ENCODE results near the gene DNAI2. TPM values are rescaled to one million over a fixed set of nuclear protein-coding genes. Genes with fewer than 3 reads are reported as not detected.
A peak's percentile ranks its signal among the peaks of the same experiment; 100 is the strongest.

The DNAI2 gene
- total RNA-seq, 4 donors from 2014 or later, result 0.13 TPM; not detected in 3

- no peak for TF ChIP-seq CTCF (IDR thresholded peaks at IDR 0.05)
- TF ChIP-seq POLR2A (IDR thresholded peaks at IDR 0.05), result no peak
- Histone ChIP-seq H3K27me3 (no peaks in the 10 kb centered on the region), H3K9me3 (no peaks in the 10 kb centered on the region), H3K4me1 (peaks cover 69 to 85% of the 10 kb centered on the region in 2 donors), H3K4me3 (replicated peaks in 1 of 3) (no peak overlapping the region), H3K36me3 (no peaks in the 10 kb centered on the region), H3K27ac (peak overlapping the region in 2 of 3 donors; percentile 36 to 69)
- DNase-seq, result peak in 1 of 2 donors; percentile 26
- WGBS, 2 donors, result 51 to 60% methylated on average over 7 to 10 of the region's 10 CpGs
- intact Hi-C loops (cut with DNase I), result no loop called here
These were observed 34.9 kb upstream of the DNAI2 start for GRCh38 chr17:74239172-74239571.

GRCh38 chr17:74240618-74241205, 33.3 kb upstream of the DNAI2 start:
- Histone ChIP-seq H3K4me3 (replicated peaks in 1 of 3) (no peak overlapping the region), H3K27me3 (no peaks in the 10 kb centered on the region), H3K27ac (peak overlapping the region; percentile 57 to 74 (median 69)), H3K9me3 (no peaks in the 10 kb centered on the region), H3K36me3 (no peaks in the 10 kb centered on the region), H3K4me1 (peaks cover 53 to 72% of the 10 kb centered on the region in 2 donors)
- 24 to 29% methylated on average over 11 of the region's 11 CpGs for WGBS, 2 donors
- peak; percentile 57 to 60 for DNase-seq
- TF ChIP-seq POLR2A (IDR thresholded peaks at IDR 0.05) (no peak), CTCF (IDR thresholded peaks at IDR 0.05) (no peak)
- intact Hi-C loops (cut with DNase I), result no loop called here

GRCh38 chr17:74241431-74241830, 32.6 kb upstream of the DNAI2 start:
- peaks cover 46 to 64% of the 10 kb centered on the region in 2 donors for H3K4me1 ChIP-seq
- no peaks in the 10 kb centered on the region for H3K9me3 ChIP-seq
- peak overlapping the region; percentile 57 to 74 (median 69) for H3K27ac ChIP-seq
- H3K27me3 ChIP-seq, result no peaks in the 10 kb centered on the region
- TF ChIP-seq CTCF (IDR thresholded peaks at IDR 0.05), result no peak
- DNase-seq, result peak; percentile 84 to 86
- no peak overlapping the region for H3K4me3 ChIP-seq (replicated peaks in 1 of 3)
- H3K36me3 ChIP-seq, result no peaks in the 10 kb centered on the region
- intact Hi-C loops (cut with DNase I), result no loop called here
- 21% methylated on average over 10 of the region's 10 CpGs for WGBS, 2 donors

GRCh38 chr17:74241847-74242246, 32.2 kb upstream of the DNAI2 start:
- H3K4me1 ChIP-seq, result peaks cover 42 to 60% of the 10 kb centered on the region in 2 donors
- TF ChIP-seq POLR2A (IDR thresholded peaks at IDR 0.05) (no peak), CTCF (IDR thresholded peaks at IDR 0.05) (no peak)
- WGBS, 2 donors, result 61 to 62% methylated on average over 2 of the region's 2 CpGs
- no peaks in the 10 kb centered on the region for H3K36me3 ChIP-seq
- H3K4me3 ChIP-seq (replicated peaks in 1 of 3), result no peak overlapping the region
- intact Hi-C loops (cut with DNase I), result no loop called here
- no peak for DNase-seq
- H3K9me3 ChIP-seq, result no peaks in the 10 kb centered on the region
- no peaks in the 10 kb centered on the region for H3K27me3 ChIP-seq
- H3K27ac ChIP-seq, result peak overlapping the region; percentile 57 to 74 (median 69)

GRCh38 chr17:74243013-74243755, 30.9 kb upstream of the DNAI2 start:
- Histone ChIP-seq H3K4me3 (replicated peaks in 1 of 3) (no peak overlapping the region), H3K27ac (peak overlapping the region; percentile 5 to 56 (median 39)), H3K9me3 (no peaks in the 10 kb centered on the region), H3K4me1 (peaks cover 32 to 49% of the 10 kb centered on the region in 2 donors), H3K36me3 (no peaks in the 10 kb centered on the region), H3K27me3 (no peaks in the 10 kb centered on the region)
- DNase-seq, result peak; percentile 93 to 94
- intact Hi-C loops (cut with DNase I), result no loop called here
- WGBS, 2 donors, result 29 to 54% methylated on average over 8 to 12 of the region's 13 CpGs
- TF ChIP-seq CTCF (IDR thresholded peaks at IDR 0.05) (no peak), POLR2A (IDR thresholded peaks at IDR 0.05) (no peak)

All from thyroid gland (tissue), 4 donors.